IPS-18c (cell line): ENCODE data around the gene APBB1.

Experiments
- H3K4me3 ChIP-seq: 2 replicates; pipeline ENCODE4 v1.7.0; 2013; ENCODE audit warnings: low read depth, mild to moderate bottlenecking, low read length, moderate library complexity; ENCODE audit not compliant: insufficient read depth
- H3K9me3 ChIP-seq: one replicate; pipeline ENCODE4 v1.6.1; 2013; ENCODE audit warnings: mild to moderate bottlenecking, low read length, moderate library complexity; ENCODE audit not compliant: control insufficient read depth, insufficient read depth

APBB1 gene

GRCh38 chr11:6419009-6419631 is at the start of gene APBB1:
APBB1 (minus strand) TSS chr11:6419094; CDS start chr11:6411347, 7,747 bp downstream.
- no peaks in the 10 kb centered on the region for H3K9me3 ChIP-seq
- H3K4me3 ChIP-seq: peak within 1 kb of the TSS; percentile 87

GRCh38 chr11:6459099-6459450 is 40.2 kb upstream of the APBB1 start:
- H3K4me3 ChIP-seq: no peak overlapping the region

DNA sequence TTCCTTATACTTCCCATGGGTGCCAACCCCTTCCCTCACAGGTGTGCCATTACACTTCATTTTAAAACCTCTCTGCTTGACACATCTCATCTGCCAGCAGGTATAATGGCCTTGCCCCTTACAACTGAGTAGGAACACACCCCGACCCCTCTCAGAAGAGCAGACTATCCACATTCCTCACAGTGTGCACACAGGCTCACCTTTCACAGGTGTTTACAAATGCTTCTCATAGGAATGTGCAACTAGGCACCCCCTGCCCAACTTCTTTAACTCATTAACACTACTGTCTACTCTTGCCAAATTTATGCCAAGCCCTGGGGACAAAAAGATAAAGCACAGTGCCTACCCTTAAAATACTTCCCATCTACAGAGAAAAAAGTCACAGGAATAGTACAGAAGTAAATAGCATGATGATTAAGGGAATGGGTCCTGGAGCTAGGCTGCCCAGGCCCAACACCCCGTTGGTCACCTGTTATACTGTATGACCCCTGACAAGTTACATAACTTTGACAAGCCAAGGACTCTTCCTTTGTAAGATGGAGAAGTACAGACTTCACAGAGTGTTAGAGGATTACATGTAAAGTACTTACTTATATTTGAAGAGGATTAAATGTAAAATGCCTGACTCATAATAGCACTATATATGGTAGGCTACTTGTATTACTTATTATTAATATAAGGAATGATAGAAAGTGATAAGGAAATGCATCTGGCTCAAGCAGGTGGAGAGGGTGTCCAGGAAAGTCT is 39.6 kb upstream of the APBB1 start:
- no peak overlapping the region for H3K4me3 ChIP-seq
- no peaks in the 10 kb centered on the region for H3K9me3 ChIP-seq

More at GRCh38 chr11:6459099-6459450, 40.2 kb upstream of the APBB1 start:
- H3K9me3 ChIP-seq: no peaks in the 10 kb centered on the region

GRCh38 chr11:6457581-6458320 is 38.9 kb upstream of the APBB1 start:
- no peaks in the 10 kb centered on the region for H3K9me3 ChIP-seq
- no peak overlapping the region for H3K4me3 ChIP-seq

DNA sequence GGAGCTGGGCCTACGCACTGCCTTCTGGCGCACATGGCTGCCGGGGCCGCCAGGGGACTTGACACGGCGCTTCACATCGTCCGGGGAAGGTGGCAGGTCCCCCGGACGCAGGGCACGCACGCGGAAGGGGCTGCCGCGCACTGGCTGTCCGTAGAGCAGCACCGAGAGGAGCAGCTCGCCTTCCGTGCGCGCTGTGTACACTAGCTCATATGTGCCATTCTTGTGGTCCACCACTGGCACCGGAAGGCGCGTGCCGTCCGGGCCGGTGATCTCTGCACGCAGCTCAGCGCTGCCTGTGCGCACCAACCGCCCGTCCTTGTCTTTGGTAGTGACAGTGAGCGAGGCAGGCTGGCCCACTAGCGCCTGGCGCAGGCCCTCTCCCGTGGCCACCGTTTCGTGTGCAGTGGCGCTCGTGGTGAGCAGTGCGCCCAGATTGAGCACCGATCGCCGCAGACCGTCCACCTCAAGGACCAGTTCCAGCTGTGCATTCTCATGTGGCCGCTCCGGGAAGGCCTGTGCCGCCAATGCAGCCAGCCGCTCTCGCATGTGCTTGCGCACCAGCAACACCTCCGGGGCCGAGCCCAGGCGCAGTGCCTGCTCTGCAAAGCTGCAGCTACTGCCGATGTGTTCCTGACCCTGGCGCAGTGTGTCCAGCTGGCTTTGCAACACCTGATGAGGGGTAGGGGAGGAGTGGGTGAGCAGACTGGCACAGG is 37.6 kb upstream of the APBB1 start:
- H3K4me3 ChIP-seq: no peak overlapping the region
- no peaks in the 10 kb centered on the region for H3K9me3 ChIP-seq

DNA sequence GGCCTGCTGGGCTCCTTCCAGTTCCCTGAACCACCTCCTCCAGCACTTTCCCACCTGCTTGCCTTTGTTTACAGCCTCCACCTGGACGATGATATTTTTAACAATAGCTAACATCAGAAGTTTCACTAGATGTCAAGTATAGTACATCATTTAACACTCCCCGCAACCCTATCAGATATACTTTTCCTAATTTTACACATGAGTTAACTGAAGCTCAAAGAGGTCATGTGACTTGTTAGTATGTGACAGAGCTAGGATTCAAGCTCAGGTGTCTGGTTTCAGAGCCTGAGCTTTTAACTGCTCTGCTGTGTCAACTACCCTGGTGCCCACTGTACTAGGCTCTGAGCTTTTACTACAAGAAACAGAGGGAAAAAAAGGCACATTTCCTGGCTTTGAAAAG is 36.2 kb upstream of the APBB1 start:
- H3K4me3 ChIP-seq: no peak overlapping the region
- H3K9me3 ChIP-seq: no peaks in the 10 kb centered on the region

GRCh38 chr11:6453152-6453551 is 34.3 kb upstream of the APBB1 start:
- Histone ChIP-seq H3K4me3 (no peak overlapping the region), H3K9me3 (no peaks in the 10 kb centered on the region)

GRCh38 chr11:6452219-6452618 is 33.3 kb upstream of the APBB1 start:
- Histone ChIP-seq H3K9me3 (no peaks in the 10 kb centered on the region), H3K4me3 (no peak overlapping the region)

- H3K4me3 ChIP-seq: no peak overlapping the region
- no peaks in the 10 kb centered on the region for H3K9me3 ChIP-seq
Measured at GRCh38 chr11:6448574-6448973, 29.7 kb upstream of the APBB1 start.

DNA sequence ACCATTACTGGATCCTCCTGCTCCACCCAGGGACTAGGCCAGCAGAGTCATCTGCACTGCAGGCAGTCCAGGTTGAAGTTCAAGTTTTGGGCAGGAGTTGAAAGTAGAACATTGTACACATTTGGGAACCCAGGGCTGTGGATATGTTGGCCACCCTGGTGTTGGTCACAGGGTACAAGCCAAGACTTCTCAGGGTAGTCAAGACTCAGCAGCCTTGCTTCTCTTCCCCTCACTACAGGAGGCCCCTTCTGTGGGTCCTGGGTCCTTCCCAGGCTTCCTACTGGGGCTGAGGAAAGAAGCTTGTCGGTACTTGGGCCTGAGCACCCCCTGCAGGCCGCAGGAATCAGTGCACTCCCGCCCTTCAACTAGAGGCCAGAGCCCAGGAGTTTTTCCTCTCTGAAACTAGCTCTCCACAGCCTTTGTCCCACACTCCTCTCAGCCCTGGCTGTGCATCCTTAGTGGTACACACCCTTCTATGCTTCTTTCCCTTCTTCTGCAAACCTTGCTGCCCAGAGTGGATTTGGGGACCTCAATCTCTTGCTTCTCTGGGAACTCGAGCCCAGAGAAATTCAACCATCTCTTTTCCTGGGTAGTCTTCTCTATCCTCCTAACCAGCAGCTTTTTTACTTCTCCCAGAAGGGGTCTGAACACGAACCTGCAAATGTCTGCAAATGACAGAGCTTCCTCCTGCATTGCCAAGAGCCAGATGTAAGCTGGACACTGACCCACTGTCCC is 24.5 kb upstream of the APBB1 start:
- Histone ChIP-seq H3K4me3 (no peak overlapping the region), H3K9me3 (no peaks in the 10 kb centered on the region)

- Histone ChIP-seq H3K9me3 (no peaks in the 10 kb centered on the region), H3K4me3 (no peak overlapping the region)
Measured at GRCh38 chr11:6442441-6442840, 23.5 kb upstream of the APBB1 start.

DNA sequence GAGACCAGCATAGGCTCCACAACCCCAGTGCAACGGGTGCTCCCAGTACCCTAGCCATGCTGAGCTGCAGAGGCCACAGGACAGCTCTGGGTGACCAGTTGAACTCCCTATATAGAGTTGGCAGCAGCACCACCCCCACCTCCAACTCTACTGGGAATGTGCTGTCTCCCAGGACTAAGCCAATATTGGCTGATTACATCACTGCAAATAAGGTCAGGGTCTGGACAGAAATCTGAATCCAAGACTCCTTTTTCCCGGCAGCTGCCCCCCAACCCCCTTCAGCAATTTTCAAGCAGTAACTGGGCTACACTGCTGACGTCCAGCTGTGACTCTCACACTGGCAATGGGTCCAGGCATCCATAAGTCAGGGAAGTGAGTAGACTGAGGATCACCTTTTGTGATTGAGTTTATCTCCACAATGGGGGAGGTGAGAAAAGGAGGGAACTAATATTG is 22.0 kb upstream of the APBB1 start, which contains the start of gene HPX:
HPX (minus strand) TSS at position 82 of the 453 bp plus-strand sequence; CDS start at position 58, 24 bp downstream.
- Histone ChIP-seq H3K4me3 (no peak within 1 kb of the TSS), H3K9me3 (no peaks in the 10 kb centered on the region)

DNA sequence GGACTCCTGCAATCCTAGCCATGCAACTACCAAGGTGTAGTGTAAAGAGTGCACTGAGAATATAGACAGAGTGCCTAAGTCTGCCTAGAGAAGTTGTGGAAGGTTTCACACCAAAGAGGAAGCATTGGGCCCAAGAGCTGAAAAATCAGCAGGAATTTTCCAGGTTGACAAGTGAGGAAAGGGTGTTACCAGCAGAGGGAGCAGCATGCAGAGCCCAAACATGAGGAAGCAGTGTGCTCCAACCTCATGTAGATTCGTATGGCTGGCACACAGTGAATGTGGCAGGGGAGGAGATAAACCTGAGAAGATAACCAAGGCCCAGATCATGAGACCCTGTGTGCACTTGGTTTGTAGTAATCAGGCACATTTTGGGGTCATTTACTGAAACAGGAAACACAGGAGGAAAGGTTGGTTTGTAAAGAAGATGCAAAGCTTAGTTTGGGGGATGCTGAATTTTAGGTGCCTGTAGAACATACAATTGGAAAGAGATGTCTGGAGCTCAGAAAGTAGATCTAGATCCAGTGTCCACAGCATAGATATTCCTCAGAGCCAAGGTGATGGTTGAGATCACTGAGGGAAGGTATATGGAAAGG is 20.2 kb upstream of the APBB1 start:
- Histone ChIP-seq H3K4me3 (no peak overlapping the region), H3K9me3 (no peaks in the 10 kb centered on the region)

- Histone ChIP-seq H3K4me3 (no peak overlapping the region), H3K9me3 (no peaks in the 10 kb centered on the region)
Measured at GRCh38 chr11:6437993-6438392, 19.1 kb upstream of the APBB1 start.

DNA sequence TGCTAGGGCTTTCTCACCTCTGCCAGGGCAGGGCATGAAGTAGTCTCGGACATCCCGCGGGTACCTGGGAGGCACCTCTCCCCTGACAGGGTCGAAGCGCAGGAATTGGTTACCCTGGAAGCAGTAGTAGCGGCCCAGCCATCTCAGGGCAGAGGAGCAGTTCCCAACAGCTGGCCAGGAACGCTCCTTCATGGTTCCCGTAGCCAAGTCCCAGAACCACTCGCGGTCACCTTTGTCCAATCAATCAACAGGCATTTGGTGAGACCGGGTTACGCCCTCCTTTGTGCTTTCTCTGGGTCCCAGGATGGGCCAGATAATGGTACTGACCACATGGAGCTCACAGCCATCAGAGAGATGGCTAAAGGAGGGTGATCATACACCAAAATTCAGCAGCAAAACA is 18.5 kb upstream of the APBB1 start:
- H3K9me3 ChIP-seq: no peaks in the 10 kb centered on the region
- no peak overlapping the region for H3K4me3 ChIP-seq

GRCh38 chr11:6433998-6434660 is 15.2 kb upstream of the APBB1 start:
- H3K9me3 ChIP-seq: no peaks in the 10 kb centered on the region
- no peak overlapping the region for H3K4me3 ChIP-seq
